GM19023 (cell line): ENCODE measurements around the gene CCDC9B.

Experiments
- ATAC-seq: cut with Tn5 transposase; IDR thresholded peaks from one replicate; pipeline ENCODE4 v1.9.1; 2021; ENCODE audit warnings: mild to moderate bottlenecking, moderate library complexity; ENCODE audit not compliant: unreplicated experiment

CCDC9B gene

GRCh38 chr15:40340740-40341400 lies at the start of gene CCDC9B:
Gene CCDC9B, minus strand, starts transcription at chr15:40340939. Its CDS starts 120 bp downstream, at chr15:40340819.
- no peak for ATAC-seq

GRCh38 chr15:40389824-40390595 lies 49.3 kb upstream of the CCDC9B start:
- ATAC-seq, result no peak

GRCh38 chr15:40388941-40389823 lies 48.4 kb upstream of the CCDC9B start:
- no peak for ATAC-seq

- no peak for ATAC-seq
These were observed 45.7 kb upstream of the CCDC9B start for GRCh38 chr15:40386480-40386879.

GRCh38 chr15:40382580-40383456 lies 42.1 kb upstream of the CCDC9B start, which contains the start of gene KNSTRN:
Gene KNSTRN, plus strand, starts transcription at chr15:40382721. Its CDS starts 115 bp downstream, at chr15:40382836.
- ATAC-seq, result peak; percentile 99

- no peak for ATAC-seq
These were observed 41.2 kb upstream of the CCDC9B start for GRCh38 chr15:40381818-40382529.

GRCh38 chr15:40380636-40381035 lies 39.9 kb upstream of the CCDC9B start:
- no peak for ATAC-seq

- ATAC-seq, result no peak
These were observed 39.1 kb upstream of the CCDC9B start for GRCh38 chr15:40379853-40380252.

GRCh38 chr15:40379374-40379773 lies 38.6 kb upstream of the CCDC9B start:
- ATAC-seq, result no peak

- ATAC-seq, result no peak
These were observed 36.9 kb upstream of the CCDC9B start for GRCh38 chr15:40377606-40378005.

GRCh38 chr15:40372981-40373380 lies 32.2 kb upstream of the CCDC9B start:
- no peak for ATAC-seq

- ATAC-seq, result no peak
These were observed 29.2 kb upstream of the CCDC9B start for GRCh38 chr15:40369971-40370370.

GRCh38 chr15:40369474-40369869 lies 28.7 kb upstream of the CCDC9B start:
- ATAC-seq, result no peak

GRCh38 chr15:40368719-40369473 lies 28.2 kb upstream of the CCDC9B start:
- ATAC-seq, result no peak

GRCh38 chr15:40367686-40368611 lies 27.2 kb upstream of the CCDC9B start:
- peak; percentile 72 for ATAC-seq

- ATAC-seq, result no peak
These were observed 26.6 kb upstream of the CCDC9B start for GRCh38 chr15:40367371-40367685.

- no peak for ATAC-seq
These were observed 26.0 kb upstream of the CCDC9B start for GRCh38 chr15:40366457-40367370.
